Measurements from ENCODE around the gene MAP3K10. TPM values are rescaled to one million over a fixed set of nuclear protein-coding genes. Genes with fewer than 3 reads are reported as not detected.

Gene MAP3K10
- total and polyA plus RNA-seq, 2 of the 13 experiments (the other 11 are each of a cell fraction or from before 2014, with no cell fraction given) = 3.4 to 5.0 TPM

DNA sequence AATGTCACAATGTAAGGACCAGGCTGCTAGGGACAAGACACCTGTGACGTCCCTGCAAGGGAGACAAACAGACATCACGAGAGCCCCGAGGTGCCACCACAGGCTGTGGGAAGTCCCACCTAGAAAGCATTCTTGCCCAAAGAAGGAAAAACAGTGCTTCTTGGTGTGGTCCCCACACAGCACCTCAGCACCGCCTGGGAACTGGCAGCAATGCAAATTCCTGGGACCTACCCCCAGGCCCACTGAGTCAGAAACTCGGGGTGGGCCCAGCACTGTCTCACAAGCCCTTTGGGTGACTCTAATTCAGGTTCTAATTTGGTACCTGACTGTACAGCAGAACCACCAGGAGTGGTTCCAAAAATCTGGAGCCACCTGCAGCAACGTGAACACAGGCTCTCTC is 49.1 kb downstream of the MAP3K10 start (continued):
- TF ChIP-seq, protein P1, sequence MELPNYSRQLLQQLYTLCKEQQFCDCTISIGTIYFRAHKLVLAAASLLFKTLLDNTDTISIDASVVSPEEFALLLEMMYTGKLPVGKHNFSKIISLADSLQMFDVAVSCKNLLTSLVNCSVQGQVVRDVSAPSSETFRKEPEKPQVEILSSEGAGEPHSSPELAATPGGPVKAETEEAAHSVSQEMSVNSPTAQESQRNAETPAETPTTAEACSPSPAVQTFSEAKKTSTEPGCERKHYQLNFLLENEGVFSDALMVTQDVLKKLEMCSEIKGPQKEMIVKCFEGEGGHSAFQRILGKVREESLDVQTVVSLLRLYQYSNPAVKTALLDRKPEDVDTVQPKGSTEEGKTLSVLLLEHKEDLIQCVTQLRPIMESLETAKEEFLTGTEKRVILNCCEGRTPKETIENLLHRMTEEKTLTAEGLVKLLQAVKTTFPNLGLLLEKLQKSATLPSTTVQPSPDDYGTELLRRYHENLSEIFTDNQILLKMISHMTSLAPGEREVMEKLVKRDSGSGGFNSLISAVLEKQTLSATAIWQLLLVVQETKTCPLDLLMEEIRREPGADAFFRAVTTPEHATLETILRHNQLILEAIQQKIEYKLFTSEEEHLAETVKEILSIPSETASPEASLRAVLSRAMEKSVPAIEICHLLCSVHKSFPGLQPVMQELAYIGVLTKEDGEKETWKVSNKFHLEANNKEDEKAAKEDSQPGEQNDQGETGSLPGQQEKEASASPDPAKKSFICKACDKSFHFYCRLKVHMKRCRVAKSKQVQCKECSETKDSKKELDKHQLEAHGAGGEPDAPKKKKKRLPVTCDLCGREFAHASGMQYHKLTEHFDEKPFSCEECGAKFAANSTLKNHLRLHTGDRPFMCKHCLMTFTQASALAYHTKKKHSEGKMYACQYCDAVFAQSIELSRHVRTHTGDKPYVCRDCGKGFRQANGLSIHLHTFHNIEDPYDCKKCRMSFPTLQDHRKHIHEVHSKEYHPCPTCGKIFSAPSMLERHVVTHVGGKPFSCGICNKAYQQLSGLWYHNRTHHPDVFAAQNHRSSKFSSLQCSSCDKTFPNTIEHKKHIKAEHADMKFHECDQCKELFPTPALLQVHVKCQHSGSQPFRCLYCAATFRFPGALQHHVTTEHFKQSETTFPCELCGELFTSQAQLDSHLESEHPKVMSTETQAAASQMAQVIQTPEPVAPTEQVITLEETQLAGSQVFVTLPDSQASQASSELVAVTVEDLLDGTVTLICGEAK (IDR thresholded peaks at IDR 0.05) = no peak
- TF ChIP-seq, protein P1 (CRISPR knock-in tag; IDR thresholded peaks at IDR 0.05) = no peak
- TF ChIP-seq NAIF1 (CRISPR knock-in tag; IDR thresholded peaks at IDR 0.05; ENCODE audit: borderline replicate concordance) (no peak), PLRG1 (conservative IDR thresholded peaks at IDR 0.05) (no peak), HMG20B (CRISPR knock-in tag; conservative IDR thresholded peaks at IDR 0.05) (no peak), NFIB (CRISPR knock-in tag; IDR thresholded peaks at IDR 0.05; ENCODE audit: borderline replicate concordance) (no peak), NPAS2 (CRISPR knock-in tag; IDR thresholded peaks at IDR 0.05; ENCODE audit: borderline replicate concordance) (no peak)
- TF ChIP-seq, protein P2, sequence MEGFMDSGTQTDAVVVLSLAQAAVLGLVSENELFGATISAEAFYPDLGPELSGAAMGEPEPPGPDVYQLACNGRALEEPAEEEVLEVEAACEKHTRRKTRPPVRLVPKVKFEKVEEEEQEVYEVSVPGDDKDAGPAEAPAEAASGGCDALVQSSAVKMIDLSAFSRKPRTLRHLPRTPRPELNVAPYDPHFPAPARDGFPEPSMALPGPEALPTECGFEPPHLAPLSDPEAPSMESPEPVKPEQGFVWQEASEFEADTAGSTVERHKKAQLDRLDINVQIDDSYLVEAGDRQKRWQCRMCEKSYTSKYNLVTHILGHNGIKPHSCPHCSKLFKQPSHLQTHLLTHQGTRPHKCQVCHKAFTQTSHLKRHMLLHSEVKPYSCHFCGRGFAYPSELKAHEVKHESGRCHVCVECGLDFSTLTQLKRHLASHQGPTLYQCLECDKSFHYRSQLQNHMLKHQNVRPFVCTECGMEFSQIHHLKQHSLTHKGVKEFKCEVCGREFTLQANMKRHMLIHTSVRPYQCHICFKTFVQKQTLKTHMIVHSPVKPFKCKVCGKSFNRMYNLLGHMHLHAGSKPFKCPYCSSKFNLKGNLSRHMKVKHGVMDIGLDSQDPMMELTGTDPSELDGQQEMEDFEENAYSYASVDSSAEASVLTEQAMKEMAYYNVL (CRISPR knock-in tag; IDR thresholded peaks at IDR 0.05; ENCODE audit: borderline replicate concordance) = no peak
- TF ChIP-seq, protein P3, sequence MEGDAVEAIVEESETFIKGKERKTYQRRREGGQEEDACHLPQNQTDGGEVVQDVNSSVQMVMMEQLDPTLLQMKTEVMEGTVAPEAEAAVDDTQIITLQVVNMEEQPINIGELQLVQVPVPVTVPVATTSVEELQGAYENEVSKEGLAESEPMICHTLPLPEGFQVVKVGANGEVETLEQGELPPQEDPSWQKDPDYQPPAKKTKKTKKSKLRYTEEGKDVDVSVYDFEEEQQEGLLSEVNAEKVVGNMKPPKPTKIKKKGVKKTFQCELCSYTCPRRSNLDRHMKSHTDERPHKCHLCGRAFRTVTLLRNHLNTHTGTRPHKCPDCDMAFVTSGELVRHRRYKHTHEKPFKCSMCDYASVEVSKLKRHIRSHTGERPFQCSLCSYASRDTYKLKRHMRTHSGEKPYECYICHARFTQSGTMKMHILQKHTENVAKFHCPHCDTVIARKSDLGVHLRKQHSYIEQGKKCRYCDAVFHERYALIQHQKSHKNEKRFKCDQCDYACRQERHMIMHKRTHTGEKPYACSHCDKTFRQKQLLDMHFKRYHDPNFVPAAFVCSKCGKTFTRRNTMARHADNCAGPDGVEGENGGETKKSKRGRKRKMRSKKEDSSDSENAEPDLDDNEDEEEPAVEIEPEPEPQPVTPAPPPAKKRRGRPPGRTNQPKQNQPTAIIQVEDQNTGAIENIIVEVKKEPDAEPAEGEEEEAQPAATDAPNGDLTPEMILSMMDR (CRISPR knock-in tag; IDR thresholded peaks at IDR 0.05) = no peak
- TF ChIP-seq, protein P4, sequence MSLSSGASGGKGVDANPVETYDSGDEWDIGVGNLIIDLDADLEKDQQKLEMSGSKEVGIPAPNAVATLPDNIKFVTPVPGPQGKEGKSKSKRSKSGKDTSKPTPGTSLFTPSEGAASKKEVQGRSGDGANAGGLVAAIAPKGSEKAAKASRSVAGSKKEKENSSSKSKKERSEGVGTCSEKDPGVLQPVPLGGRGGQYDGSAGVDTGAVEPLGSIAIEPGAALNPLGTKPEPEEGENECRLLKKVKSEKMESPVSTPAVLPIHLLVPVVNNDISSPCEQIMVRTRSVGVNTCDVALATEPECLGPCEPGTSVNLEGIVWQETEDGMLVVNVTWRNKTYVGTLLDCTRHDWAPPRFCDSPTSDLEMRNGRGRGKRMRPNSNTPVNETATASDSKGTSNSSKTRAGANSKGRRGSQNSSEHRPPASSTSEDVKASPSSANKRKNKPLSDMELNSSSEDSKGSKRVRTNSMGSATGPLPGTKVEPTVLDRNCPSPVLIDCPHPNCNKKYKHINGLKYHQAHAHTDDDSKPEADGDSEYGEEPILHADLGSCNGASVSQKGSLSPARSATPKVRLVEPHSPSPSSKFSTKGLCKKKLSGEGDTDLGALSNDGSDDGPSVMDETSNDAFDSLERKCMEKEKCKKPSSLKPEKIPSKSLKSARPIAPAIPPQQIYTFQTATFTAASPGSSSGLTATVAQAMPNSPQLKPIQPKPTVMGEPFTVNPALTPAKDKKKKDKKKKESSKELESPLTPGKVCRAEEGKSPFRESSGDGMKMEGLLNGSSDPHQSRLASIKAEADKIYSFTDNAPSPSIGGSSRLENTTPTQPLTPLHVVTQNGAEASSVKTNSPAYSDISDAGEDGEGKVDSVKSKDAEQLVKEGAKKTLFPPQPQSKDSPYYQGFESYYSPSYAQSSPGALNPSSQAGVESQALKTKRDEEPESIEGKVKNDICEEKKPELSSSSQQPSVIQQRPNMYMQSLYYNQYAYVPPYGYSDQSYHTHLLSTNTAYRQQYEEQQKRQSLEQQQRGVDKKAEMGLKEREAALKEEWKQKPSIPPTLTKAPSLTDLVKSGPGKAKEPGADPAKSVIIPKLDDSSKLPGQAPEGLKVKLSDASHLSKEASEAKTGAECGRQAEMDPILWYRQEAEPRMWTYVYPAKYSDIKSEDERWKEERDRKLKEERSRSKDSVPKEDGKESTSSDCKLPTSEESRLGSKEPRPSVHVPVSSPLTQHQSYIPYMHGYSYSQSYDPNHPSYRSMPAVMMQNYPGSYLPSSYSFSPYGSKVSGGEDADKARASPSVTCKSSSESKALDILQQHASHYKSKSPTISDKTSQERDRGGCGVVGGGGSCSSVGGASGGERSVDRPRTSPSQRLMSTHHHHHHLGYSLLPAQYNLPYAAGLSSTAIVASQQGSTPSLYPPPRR (CRISPR knock-in tag; IDR thresholded peaks at IDR 0.05; ENCODE audit: borderline replicate concordance) = no peak
- TF ChIP-seq, protein P5, sequence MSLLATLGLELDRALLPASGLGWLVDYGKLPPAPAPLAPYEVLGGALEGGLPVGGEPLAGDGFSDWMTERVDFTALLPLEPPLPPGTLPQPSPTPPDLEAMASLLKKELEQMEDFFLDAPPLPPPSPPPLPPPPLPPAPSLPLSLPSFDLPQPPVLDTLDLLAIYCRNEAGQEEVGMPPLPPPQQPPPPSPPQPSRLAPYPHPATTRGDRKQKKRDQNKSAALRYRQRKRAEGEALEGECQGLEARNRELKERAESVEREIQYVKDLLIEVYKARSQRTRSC (CRISPR knock-in tag; IDR thresholded peaks at IDR 0.05; ENCODE audit: low read depth) = no peak

Data from HepG2 (cell line).